ENCODE measurements around the gene PEX3.
"Not testable (repeated sequence)": the region's sequence is repeated elsewhere in the genome, so short reads cannot be mapped to it uniquely, and the experiment has no call there.

PEX3 gene

DNA sequence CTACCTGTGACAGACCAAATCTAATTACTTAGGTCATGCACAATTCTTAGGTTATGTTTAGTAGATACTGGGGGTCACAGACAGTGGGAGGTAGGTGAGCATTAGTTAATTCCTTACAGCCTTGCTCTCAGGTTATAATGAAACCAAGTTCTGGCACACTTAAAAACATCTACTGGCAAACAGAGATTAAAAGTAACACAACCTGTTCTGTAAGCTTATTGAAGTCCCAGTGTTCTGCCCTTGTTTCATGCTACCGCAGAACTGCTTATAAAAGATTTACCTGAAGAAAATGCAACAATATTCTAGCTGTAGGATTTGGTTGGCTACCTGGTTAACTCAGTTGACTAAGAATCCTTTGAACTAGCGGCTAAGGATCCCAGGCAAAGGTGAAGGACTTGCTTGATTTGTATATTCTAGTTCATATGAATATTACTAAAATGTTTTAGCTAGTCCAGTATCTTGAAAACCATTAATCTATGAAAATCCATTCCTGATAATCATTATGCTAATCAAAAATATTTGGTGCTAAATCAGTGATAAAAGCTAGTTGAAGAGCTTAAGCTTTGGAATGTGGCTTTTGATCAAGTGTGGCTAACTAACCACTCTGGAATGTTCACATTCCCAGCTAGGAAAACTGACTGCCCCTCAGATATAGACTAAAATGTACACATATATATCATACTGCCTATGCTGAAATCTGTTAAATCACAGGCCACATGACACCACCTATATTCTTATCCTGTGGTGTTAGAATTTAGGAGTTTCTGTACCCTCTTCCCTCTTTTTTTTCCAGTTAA lies 7.2 kb downstream of the PEX3 start:
- Mint-ChIP-seq H3K27ac (peak overlapping the region; percentile 58 to 83 (median 59)), H3K27me3 (ENCODE audit: low read depth) (no peaks in the 10 kb centered on the region), H3K36me3 (ENCODE audit: low read depth) (peaks cover 18% of the 10 kb centered on the region), H3K9me3 (no peaks in the 10 kb centered on the region), H3K4me3 (no peak overlapping the region), H3K4me1 (no peaks in the 10 kb centered on the region)
- TF ChIP-seq, protein P1, sequence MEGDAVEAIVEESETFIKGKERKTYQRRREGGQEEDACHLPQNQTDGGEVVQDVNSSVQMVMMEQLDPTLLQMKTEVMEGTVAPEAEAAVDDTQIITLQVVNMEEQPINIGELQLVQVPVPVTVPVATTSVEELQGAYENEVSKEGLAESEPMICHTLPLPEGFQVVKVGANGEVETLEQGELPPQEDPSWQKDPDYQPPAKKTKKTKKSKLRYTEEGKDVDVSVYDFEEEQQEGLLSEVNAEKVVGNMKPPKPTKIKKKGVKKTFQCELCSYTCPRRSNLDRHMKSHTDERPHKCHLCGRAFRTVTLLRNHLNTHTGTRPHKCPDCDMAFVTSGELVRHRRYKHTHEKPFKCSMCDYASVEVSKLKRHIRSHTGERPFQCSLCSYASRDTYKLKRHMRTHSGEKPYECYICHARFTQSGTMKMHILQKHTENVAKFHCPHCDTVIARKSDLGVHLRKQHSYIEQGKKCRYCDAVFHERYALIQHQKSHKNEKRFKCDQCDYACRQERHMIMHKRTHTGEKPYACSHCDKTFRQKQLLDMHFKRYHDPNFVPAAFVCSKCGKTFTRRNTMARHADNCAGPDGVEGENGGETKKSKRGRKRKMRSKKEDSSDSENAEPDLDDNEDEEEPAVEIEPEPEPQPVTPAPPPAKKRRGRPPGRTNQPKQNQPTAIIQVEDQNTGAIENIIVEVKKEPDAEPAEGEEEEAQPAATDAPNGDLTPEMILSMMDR (IDR thresholded peaks at IDR 0.05; ENCODE audit: unreplicated experiment in 3 of 3), result no peak

DNA sequence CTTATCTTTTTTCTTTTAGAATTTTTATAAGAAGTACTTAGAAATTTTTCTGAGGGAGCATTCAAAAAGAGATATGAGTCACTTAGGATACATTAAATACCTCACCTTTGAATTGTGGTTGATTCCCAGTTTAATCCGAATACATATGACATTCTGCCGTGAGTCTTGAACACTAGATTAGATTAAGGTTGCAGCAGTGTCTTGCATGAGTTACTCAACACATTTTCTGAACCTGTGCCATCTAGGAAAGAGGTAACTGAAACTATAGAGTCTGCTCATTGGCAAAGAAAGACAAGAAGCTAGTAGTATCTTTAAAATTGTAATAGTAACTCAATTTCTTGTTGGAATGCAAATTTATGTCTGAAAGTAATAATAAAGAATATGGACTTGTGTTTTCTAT lies 14.9 kb downstream of the PEX3 start:
- no peak overlapping the region for H3K4me3 Mint-ChIP-seq
- no peaks in the 10 kb centered on the region for H3K27me3 Mint-ChIP-seq (ENCODE audit: low read depth)
- TF ChIP-seq, protein P1 (IDR thresholded peaks at IDR 0.05; ENCODE audit: unreplicated experiment in 3 of 3), result no peak
- H3K4me1 Mint-ChIP-seq, result no peaks in the 10 kb centered on the region
- H3K9me3 Mint-ChIP-seq, result no peaks in the 10 kb centered on the region
- no peak overlapping the region for H3K27ac Mint-ChIP-seq
- peaks cover 28% of the 10 kb centered on the region for H3K36me3 Mint-ChIP-seq (ENCODE audit: low read depth)

DNA sequence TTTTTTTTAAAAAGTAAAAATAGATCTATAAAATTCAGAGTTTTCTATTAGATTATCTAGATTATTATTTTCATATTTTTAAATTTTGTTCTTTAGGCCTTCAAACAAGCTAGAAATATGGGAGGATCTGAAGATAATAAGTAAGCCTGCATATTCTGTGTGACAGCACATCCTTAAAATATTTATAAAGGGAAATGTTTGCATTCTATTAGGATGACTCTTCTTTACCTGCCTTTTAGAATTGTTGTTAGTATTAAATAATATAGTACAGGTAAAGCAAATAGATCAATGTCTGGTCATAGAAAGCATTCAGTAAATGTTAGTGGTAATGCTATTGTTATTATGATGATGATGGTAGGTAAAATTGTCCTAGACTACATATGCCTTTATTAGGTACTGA lies 17.4 kb downstream of the PEX3 start:
- H3K4me1 Mint-ChIP-seq, result no peaks in the 10 kb centered on the region
- TF ChIP-seq, protein P1 (IDR thresholded peaks at IDR 0.05; ENCODE audit: unreplicated experiment in 3 of 3), result no peak
- no peaks in the 10 kb centered on the region for H3K27me3 Mint-ChIP-seq (ENCODE audit: low read depth)
- no peak overlapping the region for H3K4me3 Mint-ChIP-seq
- H3K36me3 Mint-ChIP-seq (ENCODE audit: low read depth), result peaks cover 25% of the 10 kb centered on the region
- no peaks in the 10 kb centered on the region for H3K9me3 Mint-ChIP-seq
- H3K27ac Mint-ChIP-seq, result no peak overlapping the region

DNA sequence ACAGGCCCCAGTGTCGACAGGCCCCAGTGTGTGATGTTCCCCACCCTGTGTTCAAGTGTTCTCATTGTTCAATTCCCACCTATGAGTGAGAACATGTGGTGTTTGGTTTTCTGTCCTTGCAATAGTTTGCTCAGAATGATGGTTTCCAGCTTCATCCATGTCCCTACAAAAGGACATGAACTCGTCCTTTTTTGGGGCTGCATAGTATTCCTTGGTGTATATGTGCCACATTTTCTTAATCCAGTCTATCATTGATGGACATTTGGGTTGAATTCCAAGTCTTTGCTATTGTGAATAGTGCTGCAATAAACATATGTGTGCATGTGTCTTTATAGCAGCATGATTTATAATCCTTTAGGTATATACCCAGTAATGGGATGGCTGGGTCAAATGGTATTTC lies 18.2 kb downstream of the PEX3 start:
- H3K4me1 Mint-ChIP-seq; H3K27me3 Mint-ChIP-seq (ENCODE audit: low read depth); H3K4me3 Mint-ChIP-seq; H3K9me3 Mint-ChIP-seq; H3K27ac Mint-ChIP-seq: not testable (repeated sequence)
- H3K36me3 Mint-ChIP-seq (ENCODE audit: low read depth), result peaks cover 28% of the 10 kb centered on the region

DNA sequence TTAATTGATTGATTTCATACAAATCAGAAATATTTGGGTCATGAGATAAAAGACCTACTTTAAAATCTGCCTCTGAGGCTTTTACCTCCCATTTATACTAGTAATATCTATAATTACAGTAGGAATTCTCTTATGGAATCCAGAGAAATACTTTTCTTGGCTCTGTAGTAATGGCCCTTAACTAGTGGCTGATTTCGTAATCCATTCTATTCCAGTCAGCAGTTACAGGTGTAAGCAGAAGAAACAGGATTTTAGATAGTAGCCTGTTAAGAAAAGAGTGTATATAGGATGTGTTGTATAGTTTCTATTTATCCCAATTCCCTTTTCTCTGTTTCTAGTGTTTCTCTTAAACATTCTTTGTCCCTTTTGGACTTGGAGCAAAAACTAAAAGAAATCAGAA lies 21.2 kb downstream of the PEX3 start:
- Mint-ChIP-seq H3K4me3 (no peak overlapping the region), H3K9me3 (no peaks in the 10 kb centered on the region), H3K27ac (no peak overlapping the region), H3K36me3 (ENCODE audit: low read depth) (peaks cover 48% of the 10 kb centered on the region), H3K4me1 (no peaks in the 10 kb centered on the region), H3K27me3 (ENCODE audit: low read depth) (no peaks in the 10 kb centered on the region)
- TF ChIP-seq, protein P1 (IDR thresholded peaks at IDR 0.05; ENCODE audit: unreplicated experiment in 3 of 3), result no peak

DNA sequence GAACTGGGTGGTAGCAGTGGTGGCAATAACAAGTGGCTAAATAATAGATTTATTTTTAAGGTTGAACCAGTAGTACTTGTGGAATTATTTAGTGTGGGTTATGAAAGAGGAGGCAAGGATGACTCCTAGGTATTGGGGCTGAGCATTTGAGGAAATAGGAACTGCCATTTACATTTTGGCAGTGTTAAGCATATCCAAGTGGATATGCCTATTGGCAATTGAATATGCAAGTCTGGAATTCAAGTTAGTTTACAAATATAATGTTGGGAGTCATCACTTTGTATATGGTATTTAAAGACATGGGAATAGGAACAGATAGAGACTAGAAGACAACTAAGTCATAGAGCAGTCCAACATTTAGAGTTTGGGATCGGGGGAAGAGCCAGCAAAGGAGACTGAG lies 25.9 kb downstream of the PEX3 start:
- Mint-ChIP-seq H3K36me3 (ENCODE audit: low read depth) (peaks cover 56% of the 10 kb centered on the region), H3K27me3 (ENCODE audit: low read depth) (no peaks in the 10 kb centered on the region), H3K9me3 (no peaks in the 10 kb centered on the region), H3K4me1 (no peaks in the 10 kb centered on the region), H3K4me3 (no peak overlapping the region), H3K27ac (no peak overlapping the region)
- TF ChIP-seq, protein P1 (IDR thresholded peaks at IDR 0.05; ENCODE audit: unreplicated experiment in 3 of 3), result no peak
